Spinal cord (tissue), 10 donors: Measurements from ENCODE around the gene R3HDM2. TPM values are rescaled to one million over a fixed set of nuclear protein-coding genes. Genes with fewer than 3 reads are reported as not detected.

Experiments used
- DNase-seq, 6 donors: peaks; one replicate each; pipeline versions ENCODE4 v3.0.0 to v3.0.0-alpha.2; 2013 to 2015; ENCODE audit warnings: low spot score in 6 of 6, low read depth in 4 of 6
- H3K27ac ChIP-seq: one replicate; pipeline ENCODE4 v1.5.1; 2013; ENCODE audit warnings: low read depth, low read length, control low read depth
- H3K27me3 ChIP-seq: one replicate; pipeline ENCODE4 v1.6.1; 2013; ENCODE audit warnings: low read length; ENCODE audit not compliant: control insufficient read depth, insufficient read depth
- H3K36me3 ChIP-seq: one replicate; pipeline ENCODE4 v1.6.1; 2013; ENCODE audit warnings: low read length; ENCODE audit not compliant: control insufficient read depth, insufficient read depth
- H3K4me1 ChIP-seq: one replicate; pipeline ENCODE4 v1.6.1; 2013; ENCODE audit warnings: low read length; ENCODE audit not compliant: control insufficient read depth, insufficient read depth
- H3K4me3 ChIP-seq: one replicate; pipeline ENCODE4 v1.5.1; 2013; ENCODE audit warnings: low read depth, low read length, control low read depth
- H3K9me3 ChIP-seq: one replicate; pipeline ENCODE4 v1.6.1; 2013; ENCODE audit warnings: low read length; ENCODE audit not compliant: control insufficient read depth, insufficient read depth
- WGBS: methylation state at CpG from one replicate; pipeline ENCODE4 v1.1.5; 2013; ENCODE audit warnings: missing lambda C conversion rate; ENCODE audit not compliant: insufficient coverage; 5-methylcytosine and 5-hydroxymethylcytosine counted together
- polyA plus RNA-seq, 2 donors: library from polyadenylated mRNA; unstranded; fragments of 120-200 nt; gene quantifications; one replicate each; pipeline ENCODE4 v1.2.1, GENCODE V29; 2013; ENCODE audit not compliant: insufficient read length in 2 of 2
- total RNA-seq, 2 donors: library from RNA; depleted of rRNA in 1 of 2; stranded (reverse); fragments of 120-200 nt in 1 of 2; fragments of >200 nt in 1 of 2; gene quantifications; one replicate each; pipeline versions ENCODE4 v1.2.3 to v1.2.4, GENCODE V29; 2013 to 2014
- donor health status: healthy.

Gene R3HDM2
- total and polyA plus RNA-seq, 4 donors, result 42.7 to 98.2 (median 65.1) TPM

GRCh38 chr12:57235728-57236131, 195.1 kb downstream of the R3HDM2 start:
- peaks cover 52% of the 10 kb centered on the region for H3K36me3 ChIP-seq
- peaks cover 55% of the 10 kb centered on the region for H3K27me3 ChIP-seq
- WGBS, result 43% methylated on average over 7 of the region's 8 CpGs
- H3K4me1 ChIP-seq, result peaks cover 66% of the 10 kb centered on the region
- no peak overlapping the region for H3K4me3 ChIP-seq
- peak overlapping the region; percentile 10 for H3K27ac ChIP-seq
- DNase-seq, result peak in 1 of 6 donors; percentile 14
- H3K9me3 ChIP-seq, result no peaks in the 10 kb centered on the region

GRCh38 chr12:57235017-57235727, 195.7 kb downstream of the R3HDM2 start:
- WGBS, result 46% methylated on average over 25 of the region's 26 CpGs
- Histone ChIP-seq H3K36me3 (peaks cover 52% of the 10 kb centered on the region), H3K9me3 (no peaks in the 10 kb centered on the region), H3K4me1 (peaks cover 66% of the 10 kb centered on the region), H3K27ac (peak overlapping the region; percentile 10), H3K27me3 (peaks cover 50% of the 10 kb centered on the region), H3K4me3 (no peak overlapping the region)
- peak in 1 of 6 donors; percentile 61 for DNase-seq

- Histone ChIP-seq H3K4me3 (no peak overlapping the region), H3K9me3 (no peaks in the 10 kb centered on the region), H3K27ac (peak overlapping the region; percentile 10), H3K4me1 (peaks cover 66% of the 10 kb centered on the region), H3K36me3 (peaks cover 52% of the 10 kb centered on the region), H3K27me3 (peaks cover 44% of the 10 kb centered on the region)
- 72% methylated on average over 6 of the region's 10 CpGs for WGBS
- peak in 1 of 6 donors; percentile 43 for DNase-seq
Observed at GRCh38 chr12:57234571-57235016, 196.2 kb downstream of the R3HDM2 start.

GRCh38 chr12:57234233-57234570, 196.6 kb downstream of the R3HDM2 start:
- no peak overlapping the region for H3K27ac ChIP-seq
- peaks cover 52% of the 10 kb centered on the region for H3K36me3 ChIP-seq
- WGBS, result 89% methylated on average over 2 of the region's 3 CpGs
- peaks cover 40% of the 10 kb centered on the region for H3K27me3 ChIP-seq
- H3K4me1 ChIP-seq, result peaks cover 68% of the 10 kb centered on the region
- no peaks in the 10 kb centered on the region for H3K9me3 ChIP-seq
- no peak for DNase-seq
- no peak overlapping the region for H3K4me3 ChIP-seq

- 91% methylated on average over 9 of the region's 15 CpGs for WGBS
- Histone ChIP-seq H3K27me3 (peaks cover 35% of the 10 kb centered on the region), H3K4me3 (no peak overlapping the region), H3K4me1 (peaks cover 62% of the 10 kb centered on the region), H3K9me3 (no peaks in the 10 kb centered on the region), H3K36me3 (peaks cover 52% of the 10 kb centered on the region), H3K27ac (no peak overlapping the region)
- DNase-seq, result no peak
Observed at GRCh38 chr12:57233357-57234232, 197.2 kb downstream of the R3HDM2 start.

GRCh38 chr12:57232156-57232756, 198.6 kb downstream of the R3HDM2 start:
- WGBS, result 85% methylated on average over 14 of the region's 19 CpGs
- peaks cover 49% of the 10 kb centered on the region for H3K4me1 ChIP-seq
- H3K27ac ChIP-seq, result no peak overlapping the region
- no peaks in the 10 kb centered on the region for H3K9me3 ChIP-seq
- peaks cover 52% of the 10 kb centered on the region for H3K36me3 ChIP-seq
- H3K4me3 ChIP-seq, result no peak overlapping the region
- H3K27me3 ChIP-seq, result peaks cover 29% of the 10 kb centered on the region
- no peak for DNase-seq

- Histone ChIP-seq H3K4me1 (peaks cover 48% of the 10 kb centered on the region), H3K9me3 (no peaks in the 10 kb centered on the region), H3K36me3 (peaks cover 52% of the 10 kb centered on the region), H3K27ac (no peak overlapping the region), H3K27me3 (peaks cover 29% of the 10 kb centered on the region), H3K4me3 (no peak overlapping the region)
- DNase-seq, result no peak
- WGBS, result 91% methylated on average over 9 of the region's 13 CpGs
Observed at GRCh38 chr12:57231276-57232021, 199.4 kb downstream of the R3HDM2 start.

GRCh38 chr12:57230381-57231155, 200.3 kb downstream of the R3HDM2 start:
- H3K36me3 ChIP-seq, result peaks cover 48% of the 10 kb centered on the region
- peaks cover 30% of the 10 kb centered on the region for H3K27me3 ChIP-seq
- H3K27ac ChIP-seq, result peak overlapping the region; percentile 15
- peak overlapping the region; percentile 73 for H3K4me3 ChIP-seq
- no peak for DNase-seq
- 57% methylated on average over 8 of the region's 10 CpGs for WGBS
- H3K9me3 ChIP-seq, result no peaks in the 10 kb centered on the region
- peaks cover 47% of the 10 kb centered on the region for H3K4me1 ChIP-seq
